Mesothelial cell of epicardium (in vitro differentiated cells): ENCODE measurements around the gene ERC2. TPM values are rescaled to one million over a fixed set of nuclear protein-coding genes. Genes with fewer than 3 reads are reported as not detected.

Source experiments
- DNase-seq, 2 experiments: peaks; one replicate each; pipeline ENCODE4 v3.0.0; 2021; ENCODE audit warnings: low spot score in 2 of 2; ENCODE audit not compliant: unreplicated experiment in 2 of 2
- H3K27ac Mint-ChIP-seq: 2 replicates; pipeline ENCODE4 v1.8.0; 2021; ENCODE audit warnings: mixed read lengths
- H3K27me3 Mint-ChIP-seq: 2 replicates; pipeline ENCODE4 v1.8.0; 2021; ENCODE audit warnings: low read depth, mixed read lengths
- H3K36me3 Mint-ChIP-seq: 2 replicates; pipeline ENCODE4 v1.8.0; 2021; ENCODE audit warnings: mixed read lengths
- H3K4me1 Mint-ChIP-seq: 2 replicates; pipeline ENCODE4 v1.8.0; 2021; ENCODE audit warnings: mixed read lengths
- H3K4me3 Mint-ChIP-seq: 2 replicates; pipeline ENCODE4 v1.8.0; 2021; ENCODE audit warnings: mild to moderate bottlenecking, moderate library complexity, mixed read lengths
- H3K9me3 Mint-ChIP-seq: 2 replicates; pipeline ENCODE4 v1.8.0; 2021; ENCODE audit warnings: mixed read lengths
- CTCF ChIP-seq: fragments of 200-600 bp; sonication (generic); IDR thresholded peaks from one replicate; pipeline ENCODE4 v1.5.0; 2021; ENCODE audit warnings: antibody characterized with exemption; ENCODE audit not compliant: unreplicated experiment
- total RNA-seq: library from RNA; stranded (reverse); gene quantifications from 3 replicates; pipeline ENCODE4 v1.2.1, GENCODE V29; 2021

The ERC2 gene
- total RNA-seq, 1 donor from 2014 or later: 15.6 TPM

GRCh38 chr3:55633333-55633732, 834.9 kb downstream of the ERC2 start:
- Mint-ChIP-seq H3K4me3 (no peak overlapping the region), H3K9me3 (no peaks in the 10 kb centered on the region), H3K27ac (no peak overlapping the region), H3K36me3 (no peaks in the 10 kb centered on the region), H3K4me1 (peaks cover 33% of the 10 kb centered on the region), H3K27me3 (peaks cover 31% of the 10 kb centered on the region)
- DNase-seq: no peak
- no peak for TF ChIP-seq CTCF

GRCh38 chr3:55631766-55632331, 836.4 kb downstream of the ERC2 start:
- no peaks in the 10 kb centered on the region for H3K36me3 Mint-ChIP-seq
- TF ChIP-seq CTCF: no peak
- peaks cover 30% of the 10 kb centered on the region for H3K4me1 Mint-ChIP-seq
- H3K27me3 Mint-ChIP-seq: peaks cover 23% of the 10 kb centered on the region
- no peak for DNase-seq
- H3K9me3 Mint-ChIP-seq: no peaks in the 10 kb centered on the region
- no peak overlapping the region for H3K27ac Mint-ChIP-seq
- no peak overlapping the region for H3K4me3 Mint-ChIP-seq

GRCh38 chr3:55630921-55631299, 837.4 kb downstream of the ERC2 start:
- no peak for TF ChIP-seq CTCF
- no peaks in the 10 kb centered on the region for H3K9me3 Mint-ChIP-seq
- no peak for DNase-seq
- no peaks in the 10 kb centered on the region for H3K36me3 Mint-ChIP-seq
- H3K27me3 Mint-ChIP-seq: peaks cover 22% of the 10 kb centered on the region
- peaks cover 34% of the 10 kb centered on the region for H3K4me1 Mint-ChIP-seq
- H3K27ac Mint-ChIP-seq: no peak overlapping the region
- no peak overlapping the region for H3K4me3 Mint-ChIP-seq

- no peak for DNase-seq
- no peaks in the 10 kb centered on the region for H3K9me3 Mint-ChIP-seq
- H3K36me3 Mint-ChIP-seq: no peaks in the 10 kb centered on the region
- no peak for TF ChIP-seq CTCF
- no peak overlapping the region for H3K4me3 Mint-ChIP-seq
- H3K27me3 Mint-ChIP-seq: peaks cover 23% of the 10 kb centered on the region
- no peak overlapping the region for H3K27ac Mint-ChIP-seq
- H3K4me1 Mint-ChIP-seq: peaks cover 37% of the 10 kb centered on the region
Measured at GRCh38 chr3:55630280-55630920, 837.9 kb downstream of the ERC2 start.

GRCh38 chr3:55629432-55629831, 838.8 kb downstream of the ERC2 start:
- peaks cover 31% of the 10 kb centered on the region for H3K4me1 Mint-ChIP-seq
- H3K27me3 Mint-ChIP-seq: peaks cover 25% of the 10 kb centered on the region
- H3K27ac Mint-ChIP-seq: no peak overlapping the region
- H3K9me3 Mint-ChIP-seq: no peaks in the 10 kb centered on the region
- DNase-seq: no peak
- H3K4me3 Mint-ChIP-seq: no peak overlapping the region
- no peaks in the 10 kb centered on the region for H3K36me3 Mint-ChIP-seq
- no peak for TF ChIP-seq CTCF
